HG03095 (cell line): ENCODE results near the gene MACROD1.

Experiments used
- ATAC-seq: cut with Tn5 transposase; IDR thresholded peaks from one replicate; pipeline ENCODE4 v1.9.1; 2021; ENCODE audit warnings: moderate library complexity; ENCODE audit not compliant: unreplicated experiment

MACROD1 gene

GRCh38 chr11:64131683-64132190 lies 34.2 kb downstream of the MACROD1 start:
- ATAC-seq, result no peak

GRCh38 chr11:64130618-64131017 lies 35.3 kb downstream of the MACROD1 start:
- no peak for ATAC-seq

GRCh38 chr11:64129403-64129802 lies 36.5 kb downstream of the MACROD1 start:
- no peak for ATAC-seq

- ATAC-seq, result no peak
These were observed 37.5 kb downstream of the MACROD1 start for GRCh38 chr11:64128255-64129006.

GRCh38 chr11:64127267-64128072 lies 38.4 kb downstream of the MACROD1 start:
- no peak for ATAC-seq

GRCh38 chr11:64126796-64127195 lies 39.1 kb downstream of the MACROD1 start:
- ATAC-seq, result no peak

- no peak for ATAC-seq
These were observed 39.5 kb downstream of the MACROD1 start for GRCh38 chr11:64126371-64126770.

GRCh38 chr11:64125676-64126075 lies 40.2 kb downstream of the MACROD1 start:
- no peak for ATAC-seq

GRCh38 chr11:64124147-64124546 lies 41.8 kb downstream of the MACROD1 start:
- no peak for ATAC-seq

- ATAC-seq, result no peak
These were observed 42.2 kb downstream of the MACROD1 start for GRCh38 chr11:64123679-64124078.

- no peak for ATAC-seq
These were observed 43.2 kb downstream of the MACROD1 start for GRCh38 chr11:64122411-64123410.

GRCh38 chr11:64121663-64122410 lies 44.1 kb downstream of the MACROD1 start:
- no peak for ATAC-seq

GRCh38 chr11:64120951-64121569 lies 44.9 kb downstream of the MACROD1 start:
- ATAC-seq, result no peak

GRCh38 chr11:64119700-64120099 lies 46.2 kb downstream of the MACROD1 start:
- no peak for ATAC-seq

- no peak for ATAC-seq
These were observed 46.8 kb downstream of the MACROD1 start for GRCh38 chr11:64118876-64119665.

GRCh38 chr11:64117763-64118459 lies 48.0 kb downstream of the MACROD1 start:
- no peak for ATAC-seq

GRCh38 chr11:64115531-64116522 lies 50.1 kb downstream of the MACROD1 start:
- ATAC-seq, result no peak
